ENCODE measurements around the gene CIAO3.
"Not testable (repeated sequence)": the region's sequence is repeated elsewhere in the genome, so short reads cannot be mapped to it uniquely, and the experiment has no call there.

The CIAO3 gene

DNA sequence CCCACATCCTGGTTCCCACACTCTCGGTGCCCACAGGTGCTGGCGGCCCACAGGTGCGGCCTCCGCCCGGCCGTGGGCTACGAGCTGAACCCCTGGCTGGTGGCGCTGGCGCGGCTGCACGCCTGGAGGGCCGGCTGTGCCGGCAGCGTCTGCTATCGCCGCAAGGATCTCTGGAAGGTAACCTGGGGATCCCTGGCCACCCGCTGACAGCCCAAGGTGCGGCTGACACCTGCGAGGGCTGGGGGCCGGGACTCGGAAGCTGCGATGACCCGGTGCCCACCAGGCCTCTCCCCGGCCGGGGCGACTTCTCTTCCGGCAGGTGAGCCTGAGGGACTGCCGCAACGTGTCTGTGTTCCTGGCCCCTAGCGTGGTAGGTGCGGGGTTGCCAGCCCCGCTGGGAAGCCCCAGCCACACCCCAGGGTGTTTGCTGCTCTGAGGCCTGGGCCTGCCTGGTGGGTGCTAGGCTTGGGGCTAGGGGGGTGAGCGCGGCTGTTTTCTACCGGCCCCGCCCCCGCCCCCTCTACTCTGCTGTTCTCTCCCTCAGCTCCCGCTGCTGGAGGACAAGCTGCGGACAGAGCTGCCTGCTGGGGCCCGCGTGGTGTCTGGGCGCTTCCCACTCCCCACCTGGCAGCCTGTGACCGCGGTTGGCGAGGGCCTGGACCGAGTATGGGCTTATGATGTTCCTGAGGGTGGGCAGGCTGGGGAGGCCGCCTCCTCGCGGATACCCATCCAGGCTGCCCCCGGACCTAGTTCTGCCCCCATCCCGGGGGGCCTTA lies 18.8 kb downstream of the CIAO3 start:
- no peak for DNase-seq

DNA sequence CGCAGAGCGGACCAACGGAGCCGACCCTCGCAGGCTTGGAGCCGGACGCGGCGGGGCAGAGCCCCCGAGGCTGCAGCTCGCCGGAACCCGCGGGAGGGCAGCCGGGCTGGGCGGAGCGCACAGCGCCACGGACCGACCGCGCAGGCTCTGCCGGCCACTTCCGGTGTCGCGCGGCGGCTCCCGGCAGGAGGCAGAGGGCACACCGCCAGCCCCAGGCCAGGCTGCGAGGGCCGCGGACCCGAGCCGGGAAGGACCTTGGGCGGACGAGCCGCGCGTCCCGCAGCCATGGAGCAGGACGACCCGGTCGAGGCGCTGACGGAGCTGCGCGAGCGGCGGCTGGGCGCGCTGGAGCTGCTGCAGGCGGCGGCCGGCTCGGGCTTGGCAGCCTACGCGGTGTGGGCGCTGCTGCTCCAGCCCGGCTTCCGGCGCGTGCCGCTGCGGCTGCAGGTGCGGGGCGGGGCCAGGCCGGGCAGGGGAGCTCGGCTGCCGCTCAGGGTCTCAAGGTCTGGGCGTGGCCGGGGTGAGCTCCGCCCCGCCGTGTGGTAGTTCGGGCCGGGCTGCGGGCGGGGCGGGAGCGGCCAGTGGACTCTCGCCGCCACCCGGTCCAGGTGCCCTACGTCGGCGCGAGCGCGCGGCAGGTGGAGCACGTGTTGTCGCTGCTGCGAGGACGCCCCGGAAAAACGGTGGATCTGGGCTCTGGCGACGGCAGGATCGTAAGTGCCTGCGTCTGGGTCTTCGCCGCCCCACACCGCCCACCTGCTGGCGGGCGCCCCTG lies 19.6 kb downstream of the CIAO3 start, which contains the start of gene ANTKMT:
Gene ANTKMT, plus strand, starts transcription at position 157 of the 775 bp plus-strand sequence. Its CDS starts 129 bp downstream, at position 286.
- DNase-seq, result peak; percentile 52

DNA sequence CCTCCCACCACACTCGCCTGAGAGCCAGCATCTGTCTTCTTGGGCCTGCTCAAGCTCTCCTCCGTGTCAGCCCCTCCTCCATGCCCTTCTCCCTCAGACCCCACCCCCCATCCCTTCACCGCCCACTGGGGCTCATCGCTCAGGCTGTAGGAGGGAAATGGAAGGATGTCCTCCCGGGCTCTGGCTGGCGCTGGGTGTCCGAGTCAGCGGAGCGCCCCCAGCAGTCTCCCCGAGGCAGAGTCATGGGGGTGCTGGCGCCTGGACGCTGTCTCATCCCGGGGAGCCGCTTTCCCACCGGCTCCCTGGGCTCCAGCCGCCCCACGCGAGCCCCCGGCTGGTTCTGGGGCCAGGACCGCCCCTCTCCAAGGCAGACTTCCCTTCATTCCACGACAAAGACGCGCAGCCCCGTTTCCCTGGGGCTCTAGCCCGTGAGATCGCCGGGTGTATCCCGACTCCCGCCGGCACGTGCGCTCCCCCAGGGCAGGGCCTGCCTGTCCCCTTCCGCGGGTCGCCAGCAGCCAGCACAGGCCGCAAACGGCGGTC lies 20.3 kb downstream of the CIAO3 start:
- no peak for DNase-seq

DNA sequence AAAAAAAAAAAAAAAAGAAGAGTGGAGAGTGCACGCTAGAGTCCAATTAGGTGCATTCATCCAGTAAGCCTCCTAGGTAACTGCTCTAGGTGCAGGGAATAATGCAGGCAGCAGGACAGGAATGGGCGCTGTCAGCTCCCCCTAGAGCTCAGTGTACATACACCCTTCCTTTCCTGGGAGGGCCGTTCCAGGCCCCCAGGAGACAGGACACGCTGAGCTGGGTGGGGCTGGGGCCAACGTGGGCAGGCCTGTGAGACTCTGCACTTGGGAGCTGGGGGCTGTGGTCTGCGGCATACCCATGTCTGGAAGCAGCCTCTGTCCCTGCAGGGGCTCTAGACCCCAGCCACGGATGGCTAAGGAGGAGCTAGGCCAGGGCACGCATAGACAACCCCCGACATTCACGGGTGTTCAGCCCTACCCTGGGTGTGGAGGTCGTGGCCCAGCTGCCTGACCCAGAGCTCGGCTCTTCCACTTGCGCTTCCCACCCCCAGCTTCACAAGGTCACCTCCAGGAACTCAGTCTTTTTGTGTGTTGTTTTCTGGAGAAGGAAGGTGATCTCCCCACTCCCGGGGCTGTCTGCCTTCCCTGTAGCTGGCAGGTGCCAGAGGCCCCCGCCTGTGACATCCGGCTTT lies 20.9 kb downstream of the CIAO3 start:
- DNase-seq, result no peak

DNA sequence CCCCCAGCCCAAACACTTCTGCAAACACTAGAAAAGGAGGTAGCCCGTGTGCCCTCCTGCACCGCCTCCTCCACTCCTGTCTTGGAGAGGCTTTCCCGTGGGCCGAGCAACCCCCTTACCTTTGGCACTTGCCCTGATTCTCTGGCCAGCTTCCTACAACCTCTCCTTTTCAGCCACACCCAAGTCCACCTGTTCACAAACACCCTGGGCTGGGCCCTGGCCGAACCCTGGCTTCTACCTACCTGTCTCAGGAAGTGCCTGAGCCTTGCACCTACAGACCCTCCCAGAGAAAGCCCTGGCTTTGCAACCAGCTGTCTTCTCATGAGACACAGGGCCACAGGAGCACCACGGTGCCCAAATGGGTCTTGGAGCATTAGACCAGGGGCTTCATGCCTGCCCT lies 21.9 kb downstream of the CIAO3 start:
- DNase-seq, result no peak

DNA sequence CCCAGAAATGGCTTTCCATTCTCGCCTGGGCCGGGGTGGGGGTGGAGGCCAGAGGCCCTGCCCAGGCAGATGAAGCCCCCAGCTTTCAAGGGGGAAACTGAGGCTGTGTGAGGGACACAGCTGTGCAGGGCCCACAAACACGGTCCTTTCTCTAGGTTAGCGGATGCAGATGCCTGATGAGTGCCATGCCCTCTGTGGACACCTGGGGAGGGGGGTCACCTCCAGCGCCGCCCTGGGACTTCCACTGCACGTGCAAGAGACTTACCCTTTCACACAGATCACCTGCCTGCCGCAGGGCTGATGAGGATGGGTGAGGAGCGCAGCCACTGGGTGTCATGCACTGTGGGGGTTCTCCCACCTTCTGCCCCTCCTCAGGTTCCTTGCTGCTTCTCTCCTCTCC lies 22.4 kb downstream of the CIAO3 start:
- DNase-seq, result no peak

DNA sequence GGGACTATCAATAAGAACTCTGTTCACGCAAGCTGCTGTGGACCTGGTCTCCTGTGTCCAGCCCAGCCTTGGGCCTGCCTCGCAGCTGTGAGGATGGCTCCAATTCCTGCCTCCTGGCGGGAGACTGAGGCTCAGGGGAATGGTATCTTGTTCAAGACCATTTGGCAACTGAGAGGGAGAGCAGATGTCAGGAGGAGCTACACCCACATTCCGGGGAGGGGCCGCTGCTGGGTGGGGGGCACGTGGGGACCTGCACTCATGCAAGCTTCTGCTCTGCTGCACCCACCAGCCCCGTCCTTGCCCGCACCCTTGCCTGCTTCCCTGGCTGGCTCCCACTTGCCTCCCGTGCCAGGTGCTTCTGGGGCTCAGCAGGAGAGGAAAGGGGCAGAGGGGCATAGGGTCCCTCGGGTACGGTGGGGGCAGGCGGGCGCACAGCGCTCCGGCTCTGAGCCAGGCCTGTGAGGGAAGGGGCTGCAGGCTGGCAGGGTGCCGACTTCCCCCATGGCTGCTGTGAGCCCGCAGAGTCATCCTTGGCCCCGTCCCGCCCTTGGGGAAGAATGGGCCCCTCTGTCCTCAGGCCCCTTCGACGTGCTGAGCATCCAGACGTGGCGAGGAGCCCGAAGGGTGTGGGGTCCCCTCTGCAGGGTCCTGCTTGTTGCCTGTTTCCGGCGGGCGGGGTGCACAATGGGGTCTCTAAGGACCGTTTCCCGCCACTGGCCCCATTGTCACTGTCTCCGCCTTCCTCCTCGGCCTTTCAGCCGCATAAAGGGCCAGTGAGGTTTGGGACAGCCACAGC lies 23.1 kb downstream of the CIAO3 start:
- no peak for DNase-seq

DNA sequence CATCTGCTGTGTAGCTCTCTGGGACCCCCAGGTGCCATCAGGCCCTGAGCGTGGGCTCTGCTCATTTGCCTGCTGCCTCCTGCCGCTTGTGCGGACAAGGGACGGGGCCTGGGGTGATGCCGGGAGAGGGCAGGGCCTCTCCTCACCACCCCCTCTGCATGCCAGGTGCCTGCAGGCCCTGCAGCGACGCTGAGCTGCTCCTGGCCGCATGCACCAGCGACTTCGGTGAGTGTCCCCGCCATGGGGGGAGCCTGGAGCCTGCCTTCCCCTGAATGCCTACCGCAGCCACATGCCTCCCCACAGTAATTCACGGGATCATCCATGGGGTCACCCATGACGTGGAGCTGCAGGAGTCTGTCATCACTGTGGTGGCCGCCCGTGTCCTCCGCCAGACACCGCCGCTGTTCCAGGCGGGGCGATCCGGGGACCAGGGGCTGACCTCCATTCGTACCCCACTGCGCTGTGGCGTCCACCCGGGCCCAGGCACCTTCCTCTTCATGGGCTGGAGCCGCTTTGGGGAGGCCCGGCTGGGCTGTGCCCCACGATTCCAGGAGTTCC lies 23.9 kb downstream of the CIAO3 start:
- DNase-seq, result no peak

DNA sequence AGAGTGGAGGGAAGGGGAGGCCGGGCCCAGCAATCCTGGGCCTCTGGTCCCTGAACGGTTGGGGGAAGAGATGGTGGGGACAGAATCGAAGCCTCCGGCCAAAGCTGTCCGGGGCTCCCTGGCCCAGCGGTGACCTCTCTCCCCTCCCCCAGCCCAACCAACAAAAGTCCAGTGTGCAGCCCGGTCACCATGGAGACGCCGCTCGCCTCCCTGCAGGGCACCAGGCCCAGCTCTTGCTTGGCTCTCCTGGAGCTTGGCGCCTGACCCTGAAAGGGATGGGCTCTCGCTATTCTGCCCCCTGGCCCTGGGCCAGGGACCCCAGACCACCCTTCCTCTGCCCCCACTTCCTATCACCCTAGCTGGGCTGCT lies 24.6 kb downstream of the CIAO3 start:
- no peak for DNase-seq

DNA sequence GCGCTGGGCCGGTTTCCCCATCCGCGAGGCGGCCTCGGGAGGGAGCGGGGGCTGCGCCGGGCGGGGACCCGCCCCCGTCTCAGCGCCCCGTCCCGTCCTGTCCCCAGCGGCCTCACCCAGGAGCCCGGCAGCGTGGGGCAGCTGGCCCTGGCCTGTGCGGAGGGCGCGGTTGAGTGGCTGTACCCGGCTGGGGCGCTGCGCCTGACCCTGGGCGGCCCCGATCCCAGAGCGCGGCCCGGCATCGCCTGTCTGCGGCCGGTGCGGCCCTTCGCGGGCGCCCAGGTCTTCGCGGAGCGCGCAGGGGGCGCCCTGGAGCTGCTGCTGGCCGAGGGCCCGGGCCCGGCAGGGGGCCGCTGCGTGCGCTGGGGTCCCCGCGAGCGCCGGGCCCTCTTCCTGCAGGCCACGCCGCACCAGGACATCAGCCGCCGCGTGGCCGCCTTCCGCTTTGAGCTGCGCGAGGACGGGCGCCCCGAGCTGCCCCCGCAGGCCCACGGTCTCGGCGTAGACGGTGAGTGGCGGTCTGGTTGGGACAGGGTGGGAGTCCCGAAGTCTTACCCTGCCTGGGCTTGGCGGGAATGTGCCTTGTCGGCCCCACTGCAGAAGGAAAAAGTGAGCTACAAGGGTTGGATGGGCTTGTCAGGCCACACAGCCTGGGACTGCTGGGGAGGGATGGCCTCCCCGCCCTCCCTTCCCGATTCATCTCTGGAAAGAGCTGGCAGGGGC lies 25.2 kb downstream of the CIAO3 start:
- DNase-seq, result no peak

DNA sequence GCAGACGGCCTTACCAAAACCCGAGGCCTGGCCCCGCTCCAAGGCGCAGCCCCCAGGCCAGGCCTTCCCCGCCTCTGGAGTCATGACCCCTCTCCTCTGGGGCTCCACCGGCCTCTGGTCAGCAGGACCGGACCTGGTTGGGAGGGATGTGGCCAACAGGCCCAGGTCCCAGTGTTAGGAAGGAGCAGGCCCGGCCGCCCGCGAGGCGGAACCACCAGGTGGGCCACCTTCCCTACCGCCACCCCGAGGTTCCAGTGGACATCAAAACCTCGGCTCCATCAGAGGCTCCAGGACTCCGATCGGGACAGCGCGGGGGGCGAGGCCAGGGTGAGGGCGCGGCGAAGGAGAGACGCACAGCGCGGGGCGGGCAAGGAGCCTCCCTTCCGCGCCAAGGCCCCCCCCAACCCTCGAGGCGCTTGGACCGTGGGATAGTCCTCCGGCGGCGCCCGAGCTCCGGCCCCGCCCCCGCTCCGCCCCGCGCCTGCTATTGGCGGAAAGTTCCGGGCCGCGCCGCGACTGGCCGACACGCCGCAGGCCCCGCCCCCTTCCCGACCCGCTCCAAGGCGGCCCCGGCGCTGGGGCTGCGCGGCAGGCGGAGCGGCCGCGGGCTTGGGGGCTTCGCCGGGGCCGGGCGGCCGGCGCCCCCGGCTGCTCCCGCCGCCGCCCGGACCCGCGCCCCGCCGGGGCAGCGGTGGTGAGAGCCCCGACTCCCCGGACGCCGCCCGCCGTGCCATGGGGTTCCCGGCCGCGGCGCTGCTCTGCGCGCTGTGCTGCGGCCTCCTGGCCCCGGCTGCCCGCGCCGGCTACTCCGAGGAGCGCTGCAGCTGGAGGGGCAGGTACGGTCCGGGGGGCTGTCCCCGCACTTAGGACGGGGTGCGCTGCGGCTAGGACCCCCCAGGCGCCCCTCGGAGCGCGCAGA lies 26.0 kb downstream of the CIAO3 start, which contains the start of gene METRN:
Gene METRN, plus strand, starts transcription at position 561 of the 919 bp plus-strand sequence. Its CDS starts 172 bp downstream, at position 733.
- DNase-seq, result no peak

DNA sequence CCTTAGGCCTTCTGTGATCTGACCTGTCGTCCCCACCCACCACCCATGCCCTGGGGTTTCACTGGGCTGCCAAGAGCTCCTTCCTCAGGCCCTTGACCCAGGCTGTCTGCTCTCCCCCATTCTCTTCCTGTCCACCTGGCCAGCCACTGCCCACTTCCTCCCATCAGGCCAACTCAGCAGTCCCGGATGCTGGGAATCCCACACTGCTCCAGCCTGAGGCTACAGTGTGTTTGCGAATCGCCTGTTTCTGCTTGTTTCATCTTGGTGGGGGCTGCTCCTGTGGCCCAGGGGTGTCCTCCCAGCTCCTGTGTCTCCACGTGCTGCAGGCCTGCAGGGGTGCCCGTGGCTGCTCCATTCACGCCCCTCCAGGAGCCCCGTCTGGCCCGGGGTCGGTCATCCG lies 26.7 kb downstream of the CIAO3 start:
- no peak for DNase-seq

DNA sequence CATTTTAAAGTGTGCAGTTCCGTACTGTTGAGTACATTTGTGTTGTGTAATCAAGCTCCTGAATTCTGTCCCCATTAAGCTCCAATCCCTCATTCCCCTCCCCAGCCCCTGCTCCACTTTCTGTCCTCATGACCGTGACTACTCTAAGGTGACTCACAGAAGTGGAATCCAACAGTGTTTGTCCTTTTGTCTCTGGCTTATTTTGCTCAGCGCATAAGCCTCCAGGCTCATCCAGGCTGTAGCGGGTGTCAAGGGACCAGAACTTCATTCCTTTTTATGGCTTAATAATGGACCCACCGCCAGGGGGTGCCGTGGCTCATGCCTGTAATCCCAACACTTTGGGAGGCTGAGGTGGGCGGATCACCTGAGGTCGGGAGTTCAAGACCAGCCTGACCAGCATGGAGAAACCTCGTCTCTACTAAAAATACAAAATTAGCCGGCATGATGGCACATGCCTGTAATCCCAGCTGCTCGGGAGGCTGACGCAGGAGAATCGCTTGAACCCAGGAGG lies 28.0 kb downstream of the CIAO3 start:
- not testable (repeated sequence) for DNase-seq

DNA sequence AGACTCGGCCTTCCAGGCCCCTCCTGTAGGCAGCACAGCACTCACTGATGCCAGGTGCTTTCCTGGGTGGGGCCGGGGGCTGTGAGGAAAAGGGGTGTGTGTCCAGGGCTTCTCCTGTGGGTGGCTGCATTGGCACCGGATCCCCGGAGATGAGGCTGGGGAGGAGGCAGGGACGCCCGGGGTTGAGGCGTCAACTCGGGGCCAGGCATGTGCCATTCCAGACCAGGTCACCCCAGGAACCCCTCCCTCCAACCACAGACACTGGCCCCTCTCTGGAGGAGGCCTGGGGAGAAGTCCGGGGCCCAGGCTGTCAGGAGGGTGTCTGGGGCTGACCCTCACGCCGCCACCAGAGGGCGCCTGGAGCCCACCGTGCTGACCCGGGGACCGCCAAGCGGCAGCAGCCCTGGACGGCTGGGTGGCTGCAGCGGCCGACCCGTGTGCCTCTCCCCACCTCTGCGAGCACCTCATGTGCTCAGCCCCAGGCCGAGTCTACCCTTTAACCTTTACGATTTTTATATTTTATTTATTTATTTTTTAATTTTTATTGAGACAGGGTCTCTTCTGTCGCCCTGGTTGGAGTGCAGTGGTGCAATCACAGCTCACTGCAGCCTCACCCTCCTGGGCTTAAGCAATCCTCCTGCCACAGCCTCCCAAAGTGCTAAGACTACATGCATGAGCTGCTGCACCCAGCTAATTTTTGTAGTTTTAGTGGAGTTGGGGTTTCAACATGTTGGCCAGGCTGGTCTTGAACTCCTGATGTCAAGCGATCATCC lies 29.1 kb downstream of the CIAO3 start:
- no peak for DNase-seq

DNA sequence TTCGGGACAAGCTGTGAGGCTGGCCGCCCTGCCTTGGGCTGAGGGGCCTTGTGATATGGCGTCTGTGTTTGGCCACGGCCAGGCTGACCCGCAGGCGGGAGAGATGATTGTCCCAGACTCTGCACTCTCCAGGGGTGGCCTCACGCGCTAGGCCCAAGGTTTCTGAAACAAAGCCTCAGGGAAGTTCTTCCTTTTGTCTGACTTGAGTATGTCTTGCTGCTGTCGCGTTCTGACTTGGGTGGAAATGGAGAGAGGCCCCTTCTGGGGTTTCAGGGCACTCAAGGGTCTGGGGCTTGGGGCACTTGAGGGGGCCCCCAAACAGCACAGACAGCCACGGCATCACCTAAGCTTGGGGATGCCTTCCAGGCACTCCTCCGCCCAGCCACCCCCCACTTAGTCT lies 29.7 kb downstream of the CIAO3 start:
- DNase-seq, result no peak

DNA sequence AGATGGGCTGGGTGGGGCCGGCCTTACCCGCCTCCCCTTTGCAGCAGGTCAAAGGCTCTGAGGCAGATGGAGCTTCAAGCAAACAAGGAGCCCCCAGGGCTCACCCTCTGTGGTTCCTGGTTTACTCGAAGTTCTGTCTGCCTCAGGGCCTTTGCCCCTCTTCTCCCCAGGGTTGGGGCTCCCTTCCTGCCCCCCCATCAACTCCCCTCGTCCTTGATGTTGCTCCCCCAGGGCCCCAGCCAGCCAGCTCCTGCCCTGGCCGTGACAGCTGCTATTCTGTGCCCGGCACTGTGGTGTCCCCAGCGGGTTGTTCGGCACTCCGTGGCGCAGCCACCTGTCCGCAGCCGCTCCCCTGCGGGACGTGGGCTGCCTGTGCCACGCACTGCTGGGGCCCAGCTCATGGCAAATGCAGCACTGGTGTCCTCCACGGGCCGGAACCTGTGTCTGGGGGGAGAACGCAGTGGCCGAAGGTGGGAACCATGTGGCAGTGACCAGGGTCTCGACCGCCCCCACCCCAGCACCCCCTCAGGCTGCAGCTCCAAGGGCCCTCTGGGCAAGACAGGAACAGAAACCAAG lies 30.2 kb downstream of the CIAO3 start:
- DNase-seq, result no peak

DNA sequence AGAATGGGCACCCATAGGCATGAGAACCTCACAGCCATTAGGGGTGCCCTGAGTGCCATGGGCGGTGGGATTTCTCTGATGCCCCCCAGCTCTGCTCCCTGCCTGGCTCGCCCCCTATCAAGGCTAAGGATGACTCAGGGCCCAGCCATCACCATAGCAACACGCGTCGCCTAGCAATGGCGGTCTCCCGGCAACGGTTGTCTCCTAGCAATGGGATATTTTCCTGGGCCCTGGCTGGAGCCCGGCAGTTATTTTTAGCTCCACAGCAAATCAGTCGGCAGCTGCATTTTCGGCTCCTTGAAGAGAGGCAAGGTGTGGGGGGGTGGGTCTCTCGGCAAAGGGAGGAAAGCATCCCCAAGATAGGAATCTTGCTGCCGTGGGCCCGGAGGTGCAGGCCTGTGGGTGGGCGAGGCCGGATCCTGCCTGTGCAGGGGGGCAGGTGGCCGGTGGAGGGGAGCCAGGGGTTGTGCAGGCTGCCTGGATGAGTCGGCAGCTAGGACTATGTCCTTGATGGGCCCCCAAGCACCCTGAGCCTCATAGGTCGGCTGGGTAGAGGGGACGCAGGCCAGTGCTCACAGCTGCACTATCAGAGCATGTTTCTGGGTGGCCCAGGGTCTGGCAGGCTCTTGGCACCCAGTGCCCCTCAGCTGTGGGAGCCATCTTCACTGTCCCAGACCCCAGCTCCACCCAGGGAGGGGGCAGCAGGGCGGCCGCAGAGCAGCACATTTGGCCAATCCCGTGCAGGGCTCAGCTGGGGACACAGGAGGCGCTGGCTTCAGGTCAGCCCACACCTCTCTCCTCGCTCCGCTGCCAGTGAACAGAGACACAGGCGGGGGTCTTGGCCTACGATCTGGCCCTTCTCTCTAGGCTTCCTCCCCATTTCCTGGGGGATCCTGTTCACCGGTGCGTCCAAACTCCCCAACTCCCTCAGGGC lies 31.0 kb downstream of the CIAO3 start:
- DNase-seq, result peak; percentile 84

DNA sequence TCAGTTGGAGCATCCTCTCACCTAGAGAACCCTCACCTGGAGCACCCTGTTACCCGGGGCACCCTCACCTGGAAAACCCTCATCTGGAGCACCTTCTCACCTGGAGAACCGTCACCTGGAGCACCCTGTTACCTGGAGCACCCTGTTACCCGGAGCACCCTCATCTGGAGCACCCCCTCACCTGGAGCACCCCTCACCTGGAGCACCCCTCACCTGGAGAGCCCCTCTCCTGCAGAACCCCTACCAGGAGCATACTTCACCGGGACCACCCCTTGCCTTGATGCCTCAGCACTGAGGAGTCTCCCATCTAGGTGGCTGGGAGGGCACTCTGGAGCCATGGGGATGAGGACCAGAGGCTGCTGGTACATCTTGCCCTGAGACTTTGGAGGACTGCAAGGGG lies 31.8 kb downstream of the CIAO3 start:
- DNase-seq, result no peak
